Measurements from ENCODE around the gene ALG8.

ALG8 gene

GRCh38 chr11:78161962-78162371 is 22.5 kb upstream of the ALG8 start:
- no peaks in the 10 kb centered on the region for H3K27me3 ChIP-seq (replicated peaks)
- no peak for TF ChIP-seq CTCF (IDR thresholded peaks at IDR 0.05; ENCODE audit: low read depth, low read length, missing control alignments)
- in situ Hi-C loops (cut with HindIII; ENCODE audit: low pct_ligation_motif_present, low sequenced_read_pairs) = no loop called here
- H3K36me3 ChIP-seq (replicated peaks) = no peaks in the 10 kb centered on the region
- peak; percentile 36 for DNase-seq
- H3K4me3 ChIP-seq (ENCODE audit: low read depth, low read length) = no peak overlapping the region
- H3K27ac ChIP-seq = no peak overlapping the region

GRCh38 chr11:78161346-78161745 is 21.9 kb upstream of the ALG8 start:
- TF ChIP-seq CTCF (IDR thresholded peaks at IDR 0.05; ENCODE audit: low read depth, low read length, missing control alignments) = no peak
- in situ Hi-C loops (cut with HindIII; ENCODE audit: low pct_ligation_motif_present, low sequenced_read_pairs) = no loop called here
- DNase-seq = no peak

GRCh38 chr11:78160557-78160956 is 21.1 kb upstream of the ALG8 start:
- Histone ChIP-seq H3K4me3 (ENCODE audit: low read depth, low read length) (no peak overlapping the region), H3K27ac (no peak overlapping the region), H3K27me3 (replicated peaks) (no peaks in the 10 kb centered on the region), H3K36me3 (replicated peaks) (no peaks in the 10 kb centered on the region)
- DNase-seq = no peak
- TF ChIP-seq CTCF (IDR thresholded peaks at IDR 0.05; ENCODE audit: low read depth, low read length, missing control alignments) = no peak
- in situ Hi-C loops (cut with HindIII; ENCODE audit: low pct_ligation_motif_present, low sequenced_read_pairs) = no loop called here

More at GRCh38 chr11:78161346-78161745, 21.9 kb upstream of the ALG8 start:
- Histone ChIP-seq H3K27me3 (replicated peaks) (no peaks in the 10 kb centered on the region), H3K36me3 (replicated peaks) (no peaks in the 10 kb centered on the region), H3K4me3 (ENCODE audit: low read depth, low read length) (no peak overlapping the region), H3K27ac (no peak overlapping the region)

GRCh38 chr11:78158987-78159652 is 19.7 kb upstream of the ALG8 start:
- DNase-seq = no peak
- no peak overlapping the region for H3K4me3 ChIP-seq (ENCODE audit: low read depth, low read length)
- in situ Hi-C loops (cut with HindIII; ENCODE audit: low pct_ligation_motif_present, low sequenced_read_pairs) = no loop called here
- no peak for TF ChIP-seq CTCF (IDR thresholded peaks at IDR 0.05; ENCODE audit: low read depth, low read length, missing control alignments)
- no peaks in the 10 kb centered on the region for H3K27me3 ChIP-seq (replicated peaks)
- H3K36me3 ChIP-seq (replicated peaks) = no peaks in the 10 kb centered on the region
- no peak overlapping the region for H3K27ac ChIP-seq

- no peaks in the 10 kb centered on the region for H3K27me3 ChIP-seq (replicated peaks)
- DNase-seq = no peak
These were observed 16.9 kb upstream of the ALG8 start for GRCh38 chr11:78156127-78156844.

More at GRCh38 chr11:78156127-78156844, 16.9 kb upstream of the ALG8 start:
- no peak overlapping the region for H3K4me3 ChIP-seq (ENCODE audit: low read depth, low read length)
- in situ Hi-C loops (cut with HindIII; ENCODE audit: low pct_ligation_motif_present, low sequenced_read_pairs) = no loop called here
- TF ChIP-seq CTCF (IDR thresholded peaks at IDR 0.05; ENCODE audit: low read depth, low read length, missing control alignments) = no peak
- H3K36me3 ChIP-seq (replicated peaks) = no peaks in the 10 kb centered on the region
- no peak overlapping the region for H3K27ac ChIP-seq
